ENCODE data around the gene PDE8A. TPM values are rescaled to one million over a fixed set of nuclear protein-coding genes. Genes with fewer than 3 reads are reported as not detected.

The PDE8A gene
- total RNA-seq, result 26.6 TPM

GRCh38 chr15:84981711-84982300 is at the start of gene PDE8A:
Gene PDE8A (plus strand): TSS chr15:84981856. CDS start chr15:84982163, 307 bp downstream.

Small RNAs within 50 kb of the gene (small RNA-seq; reads per million reads assigned to genes)
- not detected for gene AC044860.2 (ENCODE audit: low replicate concordance)
- gene RNU6-339P (ENCODE audit: low replicate concordance), result not detected
- gene RNU6-796P (ENCODE audit: low replicate concordance), result not detected

Other genes with a start within 250 kb of the PDE8A start
- 14.4 TPM for gene ZNF592, start 233.3 kb upstream of the PDE8A start, total RNA-seq
- gene ALPK3, start 164.5 kb upstream of the PDE8A start, total RNA-seq, result 1.6 TPM
- gene SLC28A1, start 97.2 kb upstream of the PDE8A start, total RNA-seq, result not detected

Data from parietal lobe (tissue), 2 donors.